DMS153 treated with DMSO at 0.1 percent for 48 hours (cell line): Measurements from ENCODE around the gene TMEM219.

ENCODE experiments used
- DNase-seq: peaks from one replicate; lab custom pipeline; 2025; ENCODE audit not compliant: unreplicated experiment; lab: John Stamatoyannopoulos, UW

Gene TMEM219

DNA sequence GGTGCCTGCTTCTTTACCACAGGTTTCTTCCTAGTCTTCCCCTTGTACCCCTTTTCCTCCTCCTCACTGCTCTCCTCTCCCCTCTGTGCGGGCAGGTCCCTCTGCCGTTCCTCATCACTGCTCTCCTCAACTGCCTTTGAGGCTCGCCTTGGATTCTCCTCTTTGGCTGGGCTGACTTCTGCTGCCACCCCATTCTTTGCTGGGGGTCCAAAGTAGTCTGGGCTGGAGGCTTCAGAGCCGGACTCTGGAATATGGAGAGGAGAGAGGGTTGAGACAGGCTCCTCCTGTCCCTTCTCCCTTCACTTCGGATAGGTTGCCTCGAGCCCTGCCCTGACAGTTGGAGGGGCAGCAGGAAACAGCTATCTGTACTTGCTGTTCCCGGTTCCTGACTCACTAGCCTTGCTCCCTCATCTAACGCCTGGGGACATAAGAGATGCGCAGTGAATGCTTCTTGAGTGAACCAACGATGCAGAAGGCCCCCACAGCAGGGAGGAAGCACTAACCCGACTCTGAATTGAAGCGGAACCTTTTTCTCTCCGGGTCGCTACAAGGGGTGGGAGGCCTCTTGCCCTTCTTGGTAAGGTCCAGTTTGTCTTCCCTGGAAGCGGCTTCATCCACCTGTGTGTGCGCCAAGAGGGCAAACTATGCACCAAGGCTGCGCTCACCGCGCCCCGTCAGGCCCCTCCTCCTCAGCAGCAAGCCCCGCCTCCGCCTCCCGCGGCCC is 32.9 kb downstream of the TMEM219 start:
- DNase-seq: no peak

DNA sequence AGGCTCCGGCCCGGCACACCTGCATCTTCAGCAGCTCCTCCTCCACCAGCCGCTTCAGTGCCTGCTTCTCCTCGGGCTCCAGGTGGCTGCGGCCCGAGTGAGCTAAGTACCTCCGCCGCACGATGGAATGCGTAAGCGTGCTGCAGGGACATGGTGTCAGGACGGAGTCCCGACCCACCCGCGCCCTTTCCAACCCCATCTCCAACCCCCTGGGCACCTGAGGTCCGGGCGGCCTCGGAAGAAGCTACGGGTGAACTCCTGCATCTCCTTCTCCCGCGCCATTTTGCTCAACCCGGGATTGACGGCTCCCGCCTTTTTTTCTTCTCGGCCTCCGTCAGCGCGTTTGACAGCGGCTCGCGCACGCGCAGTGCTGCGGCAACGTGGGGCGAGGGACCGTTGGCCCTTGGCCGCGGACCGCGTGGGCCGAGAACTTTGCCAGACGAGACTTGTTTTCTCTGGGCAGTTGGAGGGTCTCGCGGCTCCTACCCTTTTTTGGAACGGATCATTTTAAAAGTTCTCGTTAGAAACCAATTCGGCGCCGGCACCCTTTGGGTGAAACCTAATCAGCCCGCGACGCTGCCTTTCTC is 33.5 kb downstream of the TMEM219 start, which contains the start of gene HIRIP3:
HIRIP3 (minus strand) TSS at position 294 of the 587 bp plus-strand sequence; CDS start at position 282, 12 bp downstream.
- peak; percentile 55 for DNase-seq

DNA sequence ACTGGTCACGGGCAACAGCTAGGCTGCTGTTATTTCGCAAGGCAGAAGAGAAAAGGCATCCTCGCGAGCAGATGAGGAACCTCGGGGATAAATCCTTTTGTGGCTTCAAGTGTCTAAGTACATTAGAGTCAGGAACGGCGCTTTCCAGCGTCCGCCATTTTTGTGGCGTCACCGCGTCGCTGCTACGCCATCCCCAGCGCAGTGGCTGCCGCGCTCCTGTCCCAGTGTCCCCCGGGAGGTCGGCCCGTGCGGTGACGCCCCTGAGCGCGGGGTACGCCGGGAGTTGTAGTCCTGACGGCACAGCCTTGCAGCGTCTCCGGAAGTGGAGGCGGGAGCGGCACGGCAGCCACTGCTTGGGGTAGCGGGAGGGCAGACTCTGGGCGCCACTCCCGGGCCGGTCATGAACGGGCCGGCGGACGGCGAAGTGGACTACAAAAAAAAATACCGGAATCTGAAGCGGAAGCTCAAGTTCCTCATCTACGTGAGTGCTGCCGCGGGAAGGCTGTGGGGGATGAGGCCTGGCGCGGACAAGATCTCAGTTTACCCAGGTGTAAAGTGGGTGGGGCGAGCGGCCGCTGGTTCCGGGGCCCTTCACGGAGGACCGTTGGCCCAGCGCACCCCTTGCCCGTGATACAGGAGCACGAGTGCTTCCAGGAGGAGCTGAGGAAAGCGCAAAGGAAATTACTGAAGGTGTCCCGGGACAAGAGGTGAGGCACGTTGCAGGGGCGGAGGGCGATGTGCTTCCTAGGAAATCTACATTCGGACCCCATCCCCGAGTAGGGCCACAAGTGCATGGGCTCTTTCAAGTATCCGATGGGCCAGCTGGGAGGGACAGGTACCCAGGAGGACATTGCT is 34.3 kb downstream of the TMEM219 start, which contains the start of gene INO80E:
INO80E (plus strand) TSS at position 331 of the 855 bp plus-strand sequence; CDS start at position 401, 70 bp downstream.
- DNase-seq: peak; percentile 91

DNA sequence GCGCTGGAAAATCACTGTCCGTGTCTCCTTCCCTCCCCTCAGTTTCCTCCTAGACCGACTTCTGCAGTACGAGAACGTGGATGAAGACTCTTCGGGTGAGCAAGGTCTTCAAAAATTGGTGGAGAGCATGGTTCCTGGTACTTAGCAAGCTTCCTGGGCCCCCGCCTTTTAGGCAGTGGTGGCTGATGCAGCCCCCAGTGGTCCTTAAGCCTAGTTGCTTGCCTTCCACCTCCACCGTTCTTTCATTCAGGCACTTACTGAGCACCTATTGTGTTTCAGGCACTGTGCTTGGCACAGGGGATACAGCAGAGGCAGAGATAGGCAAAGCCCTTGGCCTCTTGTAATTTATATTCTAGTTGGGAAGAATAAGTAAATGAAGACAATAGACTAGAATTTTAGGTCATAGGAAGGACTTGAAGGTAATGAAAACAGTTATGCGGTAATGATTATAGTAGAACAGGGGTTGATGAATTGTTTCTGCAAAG is 34.9 kb downstream of the TMEM219 start:
- no peak for DNase-seq

DNA sequence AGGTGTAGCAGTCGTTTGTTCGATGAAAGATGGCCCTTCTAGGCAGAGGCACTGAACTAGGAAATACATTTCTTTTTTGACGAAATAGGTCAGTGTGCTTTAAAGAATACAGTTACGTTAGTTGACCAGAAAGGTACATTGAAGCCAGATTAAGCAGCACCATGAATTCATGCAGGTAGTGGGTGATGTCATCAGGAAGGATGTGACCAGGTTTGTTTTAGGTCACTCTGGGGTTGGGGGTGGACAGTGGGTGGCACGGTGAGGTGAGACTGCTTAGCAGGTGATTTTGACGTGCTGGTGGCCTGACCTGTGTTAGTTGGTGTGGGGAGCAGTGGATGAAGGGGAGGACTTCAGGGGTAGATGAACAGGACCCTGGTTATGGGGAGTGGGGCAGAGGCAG is 37.7 kb downstream of the TMEM219 start:
- no peak for DNase-seq

DNA sequence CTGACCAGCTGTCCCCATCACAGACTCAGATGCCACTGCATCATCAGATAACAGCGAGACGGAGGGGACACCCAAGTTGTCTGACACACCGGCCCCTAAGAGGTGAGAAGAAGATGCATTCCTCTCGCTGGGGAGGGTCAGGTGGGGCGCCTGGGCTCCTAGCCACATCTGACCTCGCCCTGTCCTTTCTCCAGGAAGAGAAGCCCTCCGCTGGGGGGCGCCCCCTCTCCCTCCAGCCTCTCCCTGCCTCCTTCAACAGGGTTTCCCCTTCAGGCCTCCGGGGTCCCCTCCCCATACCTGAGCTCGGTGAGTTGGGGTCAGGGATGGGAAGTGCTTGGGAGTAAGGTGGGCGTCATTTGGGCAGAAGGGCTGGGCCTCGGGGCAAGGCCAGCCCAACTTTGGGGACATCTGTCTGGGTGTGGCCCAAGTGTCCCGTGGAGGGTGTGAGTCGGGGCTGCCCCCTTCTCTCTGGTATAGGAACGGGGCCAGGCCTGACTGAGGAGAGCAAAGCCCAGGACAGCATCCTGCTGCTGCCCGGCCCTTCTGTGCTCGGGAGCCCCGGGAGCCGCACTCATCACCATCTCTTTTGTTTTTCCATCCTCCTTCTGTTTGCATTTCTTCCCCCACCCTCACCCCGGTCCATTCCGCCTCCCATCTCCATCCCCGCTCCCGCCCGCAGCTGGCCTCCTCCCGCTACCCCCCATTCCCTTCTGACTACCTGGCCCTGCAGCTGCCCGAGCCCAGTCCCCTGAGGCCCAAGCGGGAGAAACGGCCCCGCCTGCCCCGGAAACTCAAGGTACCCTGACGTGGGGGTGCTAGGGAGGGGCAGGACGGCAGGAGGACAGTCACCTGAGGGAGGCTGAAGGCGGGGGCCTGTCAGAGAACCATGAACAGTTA is 39.1 kb downstream of the TMEM219 start:
- no peak for DNase-seq

DNA sequence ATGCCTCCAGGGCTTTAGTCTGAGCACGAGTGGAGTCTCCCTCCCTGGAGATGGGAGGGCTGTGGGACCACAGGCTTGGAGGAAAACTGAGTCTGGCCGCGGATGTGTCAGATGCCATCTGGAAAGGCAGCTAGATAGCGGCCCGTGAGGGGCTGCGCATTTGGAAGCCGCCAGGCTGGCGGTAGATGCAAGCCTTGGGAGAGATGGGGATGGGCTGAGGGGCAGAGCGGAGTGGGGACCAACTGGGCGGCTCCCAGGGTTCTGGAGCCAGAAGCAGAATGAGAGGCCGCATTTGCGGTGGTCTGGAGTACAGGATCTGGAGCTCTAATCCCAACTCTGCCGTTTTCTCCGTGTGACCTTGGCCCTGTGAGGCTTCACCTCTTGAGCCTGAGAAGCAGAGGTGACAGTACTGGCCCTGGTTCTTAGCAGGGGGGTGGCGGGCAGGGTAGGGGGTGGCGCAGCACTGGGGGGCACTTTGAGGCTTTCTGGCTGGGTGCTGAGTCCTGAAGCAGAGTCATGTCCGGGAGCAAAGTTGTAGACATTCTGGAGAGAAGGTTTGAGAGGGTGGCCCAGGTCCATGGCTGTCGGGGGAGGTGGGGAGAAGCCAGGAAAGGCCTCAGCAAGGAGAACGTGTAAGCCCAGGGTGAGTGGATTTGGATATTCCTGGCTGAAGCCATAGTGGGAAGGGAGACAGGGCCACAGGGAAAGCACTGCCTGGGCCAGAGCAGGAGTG is 40.9 kb downstream of the TMEM219 start:
- DNase-seq: no peak

DNA sequence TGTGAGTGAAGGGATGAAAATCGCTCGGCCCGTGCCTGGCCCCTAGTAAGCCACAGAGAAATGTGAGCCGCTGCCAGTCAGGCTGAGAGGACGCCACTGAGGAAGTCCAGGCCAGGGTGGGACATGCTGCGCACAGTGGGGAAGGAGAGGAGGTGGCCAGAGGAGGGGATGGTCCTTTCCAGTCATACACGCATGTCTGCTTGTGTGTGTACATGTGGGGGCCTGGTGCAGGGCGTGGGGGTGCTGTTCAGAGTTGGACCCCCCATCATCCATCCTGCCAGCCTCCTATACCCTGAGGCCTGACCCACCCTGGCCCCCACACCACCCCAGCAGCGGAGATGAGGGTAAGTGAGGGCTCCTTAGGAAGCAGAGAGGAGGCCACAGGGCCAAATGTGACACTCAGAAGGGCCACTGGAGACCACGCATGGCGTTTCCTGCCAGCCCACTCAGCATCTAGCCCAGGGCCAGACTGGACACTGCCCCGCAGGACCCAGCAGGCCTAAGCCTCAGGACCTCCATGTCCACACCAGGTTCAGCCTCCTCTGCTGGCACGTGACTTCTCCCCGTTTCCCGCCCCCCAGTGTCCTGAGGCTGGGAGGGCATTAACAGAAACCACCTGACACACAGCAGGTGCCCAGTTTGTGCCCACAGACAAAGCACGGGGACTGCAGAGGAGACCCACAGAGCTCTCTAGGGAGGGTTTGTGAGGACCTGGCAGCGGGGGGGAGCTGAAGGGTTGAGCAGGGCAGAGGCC is 42.0 kb downstream of the TMEM219 start:
- no peak for DNase-seq

DNA sequence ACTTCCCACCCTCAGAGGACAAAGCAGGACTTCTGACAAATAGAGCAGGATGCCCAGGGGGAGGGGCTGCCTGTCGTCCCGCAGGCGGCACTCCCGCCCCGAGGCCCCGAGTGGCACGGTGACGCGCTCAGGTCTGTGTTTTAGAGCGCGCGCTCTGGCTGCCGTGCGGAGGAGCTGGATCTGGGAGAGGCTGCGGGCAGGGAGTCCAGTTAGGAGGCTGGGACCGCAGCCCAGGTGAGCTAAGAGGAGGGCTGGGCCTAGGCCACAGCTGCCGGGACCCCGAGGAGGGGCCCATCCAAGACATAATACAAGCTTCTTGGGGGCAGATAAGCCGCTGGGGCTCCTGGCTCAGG is 42.5 kb downstream of the TMEM219 start:
- DNase-seq: peak; percentile 62

DNA sequence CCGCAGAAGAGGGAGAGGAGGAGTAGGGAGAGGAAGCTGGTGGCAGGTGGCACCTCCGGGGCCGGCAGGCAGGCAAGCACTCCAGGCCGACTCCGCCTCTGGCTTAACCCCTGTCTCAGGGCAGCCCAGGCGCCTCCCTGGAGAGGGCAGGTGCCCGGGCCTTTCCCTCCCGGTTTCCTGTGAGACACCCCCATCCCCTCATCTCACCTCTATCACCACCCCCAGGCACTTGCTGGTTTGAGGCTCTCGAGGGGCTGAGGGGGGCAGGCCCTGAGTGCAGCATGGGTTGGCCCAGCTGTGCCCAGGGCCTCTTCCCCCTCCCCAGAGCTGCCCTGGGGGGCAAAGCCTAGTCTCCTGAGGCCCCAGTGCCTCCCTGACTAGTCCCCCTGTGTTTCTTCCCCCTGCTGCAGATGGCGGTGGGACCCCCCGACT is 42.9 kb downstream of the TMEM219 start:
- DNase-seq: peak; percentile 87

DNA sequence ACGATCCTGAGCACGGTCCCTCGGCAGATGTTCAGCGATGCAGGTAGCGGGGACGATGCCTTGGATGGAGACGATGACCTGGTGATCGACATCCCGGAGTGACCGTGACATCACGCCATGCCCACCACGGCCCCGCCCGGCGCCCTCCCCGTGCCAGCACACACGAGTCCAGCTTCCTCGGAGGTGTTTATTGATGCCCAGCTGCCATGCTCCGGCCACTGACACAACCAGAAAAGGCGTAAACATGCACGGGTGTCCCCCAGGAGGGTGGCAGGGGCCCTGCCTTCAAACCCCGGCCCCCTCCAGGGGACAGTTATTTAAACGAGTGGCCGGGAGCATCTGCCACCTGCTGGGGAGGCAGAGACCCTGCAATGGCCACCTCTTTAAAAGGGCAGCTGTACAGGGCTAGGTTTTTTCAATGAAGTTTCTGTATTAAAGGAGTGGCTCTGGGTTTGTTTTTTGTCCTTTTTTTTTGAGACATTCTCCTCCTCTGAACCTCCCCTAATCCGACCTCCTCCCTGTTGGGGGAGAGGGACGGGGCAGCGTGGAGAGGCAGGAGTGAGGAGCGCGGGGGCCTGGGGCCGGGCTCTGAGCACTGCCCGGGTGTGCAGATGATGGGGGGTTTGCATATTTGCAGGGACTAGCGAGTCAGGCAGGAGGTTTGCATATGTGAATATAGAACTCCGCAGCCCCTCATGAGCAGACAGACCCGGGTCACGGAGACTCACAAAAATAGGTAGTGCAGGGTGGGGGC is 43.6 kb downstream of the TMEM219 start:
- DNase-seq: peak; percentile 9

DNA sequence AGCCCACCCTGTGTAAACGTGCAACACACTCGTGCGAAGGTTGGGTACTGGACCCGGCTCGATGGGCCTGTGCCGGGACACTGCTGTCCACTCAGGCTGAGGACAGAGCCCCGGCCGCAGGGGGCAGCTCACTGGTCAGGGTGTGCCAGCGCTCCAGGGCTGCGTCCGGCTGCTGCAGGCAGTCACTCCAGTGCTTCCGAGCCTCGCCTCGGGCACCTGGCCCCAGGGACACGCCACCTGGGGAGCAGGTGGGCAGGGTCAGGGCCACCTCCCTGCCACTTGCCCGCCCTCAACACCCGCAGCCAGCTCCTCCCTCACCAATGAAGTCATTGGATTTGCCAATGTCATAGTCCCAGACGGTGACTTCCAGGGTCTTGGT is 44.2 kb downstream of the TMEM219 start:
- no peak for DNase-seq

DNA sequence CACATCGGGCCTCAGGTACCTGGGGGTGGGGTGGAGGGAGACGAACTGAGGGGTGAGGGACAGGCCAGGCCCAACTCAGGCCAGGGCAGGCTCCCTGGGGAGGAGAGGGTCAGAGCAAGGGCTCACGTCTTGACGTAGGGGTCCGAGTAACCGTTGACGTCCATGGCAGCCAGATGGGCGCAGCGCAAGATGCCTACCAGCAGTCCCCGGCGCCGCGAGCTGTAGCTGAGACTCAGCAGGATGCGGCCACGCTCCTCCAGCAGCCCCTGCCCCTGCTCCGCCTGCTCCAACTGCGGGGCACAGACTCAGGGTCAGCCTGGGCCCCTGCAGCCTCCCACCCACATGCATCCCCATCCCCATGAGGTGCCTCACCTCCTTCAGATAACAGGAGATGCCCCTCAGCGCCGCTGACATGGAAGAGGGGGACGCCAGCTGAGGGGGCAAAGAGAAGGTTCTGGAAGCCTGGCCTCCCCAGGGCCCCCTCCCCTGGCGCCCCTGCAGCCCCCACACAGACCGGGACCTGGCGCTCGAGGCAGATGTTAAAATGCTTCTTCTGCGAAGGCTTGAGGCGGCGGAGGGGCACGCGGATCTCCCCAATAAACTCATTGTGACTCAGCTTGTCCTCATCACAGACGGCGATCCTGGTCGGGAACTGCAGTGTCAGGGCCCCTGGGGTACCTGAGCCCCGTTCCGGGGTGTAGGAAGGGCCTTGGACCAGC is 44.9 kb downstream of the TMEM219 start:
- no peak for DNase-seq

DNA sequence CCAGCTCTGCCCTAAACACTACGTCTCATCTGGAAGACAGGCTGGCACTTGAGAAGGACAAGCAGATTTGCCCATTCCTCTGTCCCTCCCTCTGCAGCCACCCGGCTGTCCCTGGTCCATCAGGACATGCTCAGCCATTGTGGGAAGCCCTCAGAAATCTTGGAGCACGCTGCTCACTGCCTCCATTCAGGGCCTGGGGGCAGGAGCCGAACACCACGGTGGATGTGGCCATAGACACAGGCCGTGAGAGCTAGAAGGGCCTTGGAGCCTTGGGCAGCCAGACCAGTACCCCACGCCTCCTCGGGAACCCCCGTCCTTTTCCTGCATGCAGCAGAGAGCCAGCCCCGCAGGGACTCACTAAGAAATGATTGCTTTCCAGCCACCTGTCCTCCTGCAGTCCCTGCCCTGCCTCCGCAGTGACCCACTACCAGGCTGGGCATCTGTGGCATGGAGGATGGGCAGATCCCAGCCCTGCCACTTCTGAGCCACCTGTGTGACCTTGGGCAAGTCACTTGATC is 45.6 kb downstream of the TMEM219 start:
- DNase-seq: no peak

DNA sequence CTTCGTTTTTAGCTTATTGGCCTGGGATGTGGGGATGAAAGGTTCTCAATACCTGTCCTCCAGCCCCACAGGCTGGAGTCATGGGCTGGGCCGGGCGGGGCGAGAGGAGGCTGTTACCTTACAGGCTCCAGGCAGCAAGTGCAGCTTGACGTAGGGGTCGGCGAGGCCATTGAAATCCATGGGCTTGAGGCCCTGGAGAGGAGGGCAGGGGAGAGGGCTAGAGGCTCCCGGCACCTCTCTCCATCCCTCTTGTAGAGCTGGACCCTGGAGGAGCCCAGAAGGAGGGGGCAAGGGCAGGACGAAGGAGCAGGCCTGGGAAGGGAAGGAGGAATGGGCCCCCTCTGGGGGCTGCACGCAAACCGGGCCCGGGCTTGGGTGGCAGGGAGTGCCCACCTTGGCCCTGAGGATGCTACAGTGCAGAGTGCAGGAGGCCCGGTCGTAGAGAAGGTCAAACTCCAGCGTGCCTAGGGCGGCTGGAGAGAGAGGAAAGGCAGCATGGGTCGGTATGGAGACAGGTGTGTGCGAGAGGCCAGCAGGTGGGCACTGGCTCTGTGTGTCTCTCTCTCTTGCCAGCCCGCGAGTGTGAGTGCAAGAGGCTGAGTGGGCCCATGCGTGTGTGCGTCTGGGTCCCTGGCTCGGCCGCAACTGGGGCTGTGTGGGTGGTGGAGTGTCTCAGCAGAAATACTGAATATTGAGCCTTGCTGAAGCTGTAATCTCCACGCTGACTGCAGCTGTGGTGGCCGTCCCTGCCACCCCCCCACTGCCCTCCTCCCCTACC is 47.4 kb downstream of the TMEM219 start:
- no peak for DNase-seq

DNA sequence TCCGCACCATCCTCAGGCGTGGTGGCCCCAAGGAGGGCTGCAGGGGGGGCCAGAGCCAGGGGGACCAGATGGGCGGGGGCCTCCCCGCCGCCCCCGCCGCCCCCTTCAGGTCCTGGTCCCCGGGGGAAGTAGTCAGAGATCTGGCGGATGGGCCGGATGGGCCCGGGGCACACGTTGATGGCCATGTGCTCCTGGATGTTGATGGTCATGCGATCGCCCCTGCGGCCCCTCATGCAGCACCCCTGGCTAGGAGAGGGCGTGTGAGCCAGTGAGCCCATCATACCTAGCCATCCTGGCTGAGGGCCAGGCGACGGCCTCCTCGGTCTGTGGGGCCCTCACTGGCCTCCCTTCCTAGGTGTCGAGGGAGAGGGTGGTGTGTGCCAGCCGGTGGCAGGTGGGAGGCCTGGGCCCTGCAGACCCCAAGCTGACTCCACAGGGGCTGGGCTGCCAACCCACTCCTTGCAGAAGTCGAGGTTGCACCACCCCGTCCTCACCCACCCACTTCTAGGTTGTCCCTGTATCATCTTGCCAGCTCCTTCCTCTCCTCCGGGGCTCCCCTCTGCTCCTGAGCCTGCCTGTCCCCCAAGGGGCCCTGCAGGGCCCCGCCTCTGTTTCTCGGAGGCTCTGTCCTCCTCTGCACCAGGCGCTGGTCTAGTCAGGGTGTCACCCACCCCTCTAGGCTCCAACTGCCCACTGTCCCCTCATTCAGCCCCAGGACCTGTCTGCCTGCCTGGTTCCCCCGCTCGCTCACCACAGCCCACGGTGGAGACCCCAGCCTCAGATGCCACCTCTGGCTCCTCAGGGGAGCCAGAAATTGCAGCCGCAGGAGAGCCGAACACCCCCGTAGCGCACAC is 48.3 kb downstream of the TMEM219 start:
- no peak for DNase-seq
